Measurements from ENCODE around the gene EYA3. TPM values are rescaled to one million over a fixed set of nuclear protein-coding genes. Genes with fewer than 3 reads are reported as not detected.
A peak's percentile ranks its signal among the peaks of the same experiment; 100 is the strongest.

The EYA3 gene
- total and polyA plus RNA-seq, 10 of the 15 experiments (the other 5 are each of a cell fraction or from before 2014, with no cell fraction given) = 13.0 to 46.6 (median 23.4) TPM

DNA sequence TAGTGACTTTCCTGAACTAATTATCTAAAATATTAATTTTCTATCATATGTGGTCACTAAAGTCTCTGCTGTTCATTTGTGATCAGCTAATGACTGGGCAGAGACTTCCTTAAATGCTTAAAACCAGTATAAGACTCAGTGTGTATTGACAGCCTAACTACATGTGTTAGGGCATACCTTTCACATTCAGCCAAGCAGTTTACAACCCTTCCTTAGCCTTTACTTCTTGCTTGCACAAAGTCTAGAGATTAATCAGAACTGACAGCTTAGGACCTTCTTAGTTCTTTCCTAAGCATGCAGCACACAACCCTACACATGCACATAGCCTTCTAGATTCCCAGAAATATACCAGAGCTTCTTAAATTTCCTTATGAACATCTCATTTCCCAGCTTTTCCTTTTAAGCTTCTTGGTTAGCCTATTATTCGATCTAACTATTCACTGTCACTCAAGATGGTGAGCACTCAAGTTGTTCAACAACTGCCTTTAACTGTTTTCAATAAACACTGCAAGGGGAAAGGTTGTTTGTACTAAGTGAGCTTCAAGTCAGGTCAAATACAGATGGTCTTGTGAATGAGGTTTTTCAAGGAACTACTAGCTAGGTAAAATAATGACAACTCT lies 13.4 kb downstream of the EYA3 start:
- BruUV-seq (replicated peaks) = no TSS peak
- ATAC-seq = peak; percentile 54
- FAIRE-seq = peak; percentile 27
- Histone ChIP-seq H3K4me3 (no peak overlapping the region), H3K36me3 (ENCODE audit: control insufficient read depth in 2 of 2, insufficient read depth in 2 of 2, low read length in 1 of 2) (peaks cover 0 to 9% of the 10 kb centered on the region in 2 experiments; a peak in 1 of 4 replicates), H3K27ac (ENCODE audit: control insufficient read depth, insufficient read depth) (peak overlapping the region; percentile 13; the same call in 1 of the 2 replicates), H3K27me3 (replicated peaks in 1 of 2; ENCODE audit: control insufficient read depth in 2 of 2, insufficient read depth in 2 of 2, low read length in 1 of 2) (no peaks in the 10 kb centered on the region), H4K20me1 (ENCODE audit: control insufficient read depth, insufficient read depth) (no peaks in the 10 kb centered on the region), H3K9me3 (replicated peaks; ENCODE audit: control insufficient read depth, insufficient read depth, low read length) (peaks cover 1% of the 10 kb centered on the region; the same call in 2 of the 3 replicates), H3K79me2 (ENCODE audit: control insufficient read depth, insufficient read depth, low read length) (peaks cover 60% of the 10 kb centered on the region), H2AFZ (ENCODE audit: control insufficient read depth, low read depth, low read length) (no peak overlapping the region), H3K4me2 (ENCODE audit: control insufficient read depth, insufficient read depth) (no peak overlapping the region), H3K9ac (ENCODE audit: control insufficient read depth, insufficient read depth, low read length) (no peak overlapping the region), H3K4me1 (ENCODE audit: control insufficient read depth, insufficient read depth, low read length) (peaks cover 54% of the 10 kb centered on the region)
- no peak for DNase-seq (ENCODE audit: low read depth, low spot score)
- WGBS (ENCODE audit: insufficient coverage, insufficient replicate concordance, low lambda C conversion rate, missing lambda C conversion rate) = 4% methylated on average over 1 of the region's 1 CpG
- intact Hi-C loops (cut with micrococcal nuclease; ENCODE audit: unreplicated experiment) (no loop called here), in situ Hi-C loops (cut with MboI) (no loop called here)
- ChIA-PET SMC1A (ENCODE audit: uncharacterized antibody, unreplicated experiment) (interaction anchor here (0.9 to 6.1 kb wide), 13 partner anchors 10 to 134 kb away, joined by 3 to 85 read pairs (median 3); partner anchors contain the start of gene EYA3), CTCF (interaction anchor here (0.6 to 6.3 kb wide), 8 partner anchors 8 to 618 kb away, joined by 3 to 61 read pairs (median 4); partner anchors contain the start of gene EYA3), POLR2A (interaction anchor here (0.7 to 5.6 kb wide), 9 partner anchors 8 to 404 kb away, joined by 3 to 60 read pairs (median 4); partner anchors contain the start of gene EYA3), RAD21 (ENCODE audit: unreplicated experiment) (interaction anchor here (0.7 to 6.0 kb wide), 8 partner anchors 8 to 134 kb away, joined by 3 to 60 read pairs (median 4); partner anchors contain the start of gene EYA3)
- TF ChIP-seq, protein P1, sequence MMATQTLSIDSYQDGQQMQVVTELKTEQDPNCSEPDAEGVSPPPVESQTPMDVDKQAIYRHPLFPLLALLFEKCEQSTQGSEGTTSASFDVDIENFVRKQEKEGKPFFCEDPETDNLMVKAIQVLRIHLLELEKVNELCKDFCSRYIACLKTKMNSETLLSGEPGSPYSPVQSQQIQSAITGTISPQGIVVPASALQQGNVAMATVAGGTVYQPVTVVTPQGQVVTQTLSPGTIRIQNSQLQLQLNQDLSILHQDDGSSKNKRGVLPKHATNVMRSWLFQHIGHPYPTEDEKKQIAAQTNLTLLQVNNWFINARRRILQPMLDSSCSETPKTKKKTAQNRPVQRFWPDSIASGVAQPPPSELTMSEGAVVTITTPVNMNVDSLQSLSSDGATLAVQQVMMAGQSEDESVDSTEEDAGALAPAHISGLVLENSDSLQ (IDR thresholded peaks at IDR 0.05) = 0 out of 2 replicates have a peak, but pooled peaks have one; percentile 42
- TF ChIP-seq ETV6 (conservative IDR thresholded peaks at IDR 0.05 in 1 of 2, IDR thresholded peaks at IDR 0.05 in 1 of 2; ENCODE audit: borderline replicate concordance in 1 of 2, low read depth in 1 of 2) (no peak), SPI1 (IDR thresholded peaks at IDR 0.05; ENCODE audit: borderline replicate concordance, insufficient read depth, low read depth, low read length) (0 out of 2 replicates have a peak, but pooled peaks have one; percentile 4)

DNA sequence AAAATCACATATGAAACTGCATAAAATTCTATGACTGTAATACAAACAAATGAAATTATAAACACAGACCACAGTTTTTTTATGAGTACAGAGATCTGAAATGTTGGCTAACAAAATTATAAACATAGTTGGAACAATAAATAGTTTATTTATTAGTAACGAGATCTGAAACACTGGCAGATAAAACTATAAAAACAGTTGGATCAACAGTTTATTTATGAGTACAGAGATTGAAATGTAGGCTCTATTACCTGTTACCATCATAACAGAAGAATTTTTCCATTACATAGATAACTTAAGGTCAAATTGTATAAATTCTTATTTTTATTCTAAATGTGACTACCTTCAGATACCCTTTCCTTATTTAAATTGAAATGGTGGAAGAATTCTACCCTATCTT lies 14.5 kb downstream of the EYA3 start:
- FAIRE-seq (no peak), ATAC-seq (no peak), DNase-seq (ENCODE audit: low read depth, low spot score) (no peak)
- Histone ChIP-seq H3K4me2 (ENCODE audit: control insufficient read depth, insufficient read depth) (no peak overlapping the region), H3K27ac (ENCODE audit: control insufficient read depth, insufficient read depth) (no peak overlapping the region), H4K20me1 (ENCODE audit: control insufficient read depth, insufficient read depth) (no peaks in the 10 kb centered on the region), H2AFZ (ENCODE audit: control insufficient read depth, low read depth, low read length) (no peak overlapping the region), H3K9ac (ENCODE audit: control insufficient read depth, insufficient read depth, low read length) (no peak overlapping the region), H3K4me1 (ENCODE audit: control insufficient read depth, insufficient read depth, low read length) (peaks cover 51% of the 10 kb centered on the region), H3K9me3 (replicated peaks; ENCODE audit: control insufficient read depth, insufficient read depth, low read length) (peaks cover 5% of the 10 kb centered on the region), H3K4me3 (no peak overlapping the region), H3K36me3 (ENCODE audit: control insufficient read depth in 2 of 2, insufficient read depth in 2 of 2, low read length in 1 of 2) (peaks cover 0 to 2% of the 10 kb centered on the region in 2 experiments; a peak in 1 of 4 replicates), H3K27me3 (replicated peaks in 1 of 2; ENCODE audit: control insufficient read depth in 2 of 2, insufficient read depth in 2 of 2, low read length in 1 of 2) (no peaks in the 10 kb centered on the region), H3K79me2 (ENCODE audit: control insufficient read depth, insufficient read depth, low read length) (peaks cover 63% of the 10 kb centered on the region)
- SMC1A ChIA-PET (ENCODE audit: uncharacterized antibody, unreplicated experiment) = interaction anchor here (4.0 kb wide), 1 partner anchor 12 kb away, joined by 44 read pairs; the partner anchor contains the start of gene EYA3
- in situ Hi-C loops (cut with MboI) = no loop called here
- 48% methylated on average over 1 of the region's 1 CpG for WGBS (ENCODE audit: insufficient coverage, insufficient replicate concordance, low lambda C conversion rate, missing lambda C conversion rate)
- no peak for TF ChIP-seq CBX5 (IDR thresholded peaks at IDR 0.05; ENCODE audit: low read depth)
- intact Hi-C loops (cut with micrococcal nuclease; ENCODE audit: unreplicated experiment) = no loop called here
- no TSS peak for BruUV-seq (replicated peaks)
- CTCF ChIA-PET = no interaction called here
- POLR2A ChIA-PET = no interaction called here
- RAD21 ChIA-PET (ENCODE audit: unreplicated experiment) = no interaction called here
